Measurements from ENCODE around the gene ERC2. TPM values are rescaled to one million over a fixed set of nuclear protein-coding genes. Genes with fewer than 3 reads are reported as not detected.

The ERC2 gene
- total RNA-seq, 1 donor from 2014 or later: 1.5 TPM

DNA sequence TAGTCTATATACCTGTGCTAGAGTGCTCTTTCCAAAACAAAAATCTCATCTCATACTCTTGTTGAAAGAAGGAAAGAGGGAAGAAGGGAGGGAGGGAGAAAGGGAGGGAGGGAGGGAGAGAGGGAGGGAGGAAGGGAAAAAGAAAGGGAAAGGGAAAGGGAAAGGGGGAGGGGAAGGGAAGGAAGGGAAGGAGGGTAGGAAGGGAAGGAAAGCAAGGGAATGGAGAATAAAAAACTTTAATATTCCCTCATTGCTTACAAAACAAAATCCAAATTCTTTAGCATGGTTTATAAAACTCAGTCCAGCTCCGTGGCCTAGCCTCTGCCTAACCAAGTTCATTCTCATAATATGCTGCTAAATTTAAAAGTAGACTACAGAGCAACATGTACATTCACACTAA lies 104.5 kb downstream of the ERC2 start:
- ATAC-seq (no peak), DNase-seq (no peak)
- H3K4me1 ChIP-seq: no peaks in the 10 kb centered on the region
- no peaks in the 10 kb centered on the region for H3K27me3 ChIP-seq (ENCODE audit: low read depth)
- H3K27ac ChIP-seq: no peak overlapping the region
- TF ChIP-seq, protein P1, sequence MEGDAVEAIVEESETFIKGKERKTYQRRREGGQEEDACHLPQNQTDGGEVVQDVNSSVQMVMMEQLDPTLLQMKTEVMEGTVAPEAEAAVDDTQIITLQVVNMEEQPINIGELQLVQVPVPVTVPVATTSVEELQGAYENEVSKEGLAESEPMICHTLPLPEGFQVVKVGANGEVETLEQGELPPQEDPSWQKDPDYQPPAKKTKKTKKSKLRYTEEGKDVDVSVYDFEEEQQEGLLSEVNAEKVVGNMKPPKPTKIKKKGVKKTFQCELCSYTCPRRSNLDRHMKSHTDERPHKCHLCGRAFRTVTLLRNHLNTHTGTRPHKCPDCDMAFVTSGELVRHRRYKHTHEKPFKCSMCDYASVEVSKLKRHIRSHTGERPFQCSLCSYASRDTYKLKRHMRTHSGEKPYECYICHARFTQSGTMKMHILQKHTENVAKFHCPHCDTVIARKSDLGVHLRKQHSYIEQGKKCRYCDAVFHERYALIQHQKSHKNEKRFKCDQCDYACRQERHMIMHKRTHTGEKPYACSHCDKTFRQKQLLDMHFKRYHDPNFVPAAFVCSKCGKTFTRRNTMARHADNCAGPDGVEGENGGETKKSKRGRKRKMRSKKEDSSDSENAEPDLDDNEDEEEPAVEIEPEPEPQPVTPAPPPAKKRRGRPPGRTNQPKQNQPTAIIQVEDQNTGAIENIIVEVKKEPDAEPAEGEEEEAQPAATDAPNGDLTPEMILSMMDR (IDR thresholded peaks at IDR 0.05): no peak
- no peak overlapping the region for H3K4me3 ChIP-seq
- H3K36me3 ChIP-seq: no peaks in the 10 kb centered on the region
- intact Hi-C loops (cut with DNase I): no loop called here
- H3K9me3 ChIP-seq: no peaks in the 10 kb centered on the region

DNA sequence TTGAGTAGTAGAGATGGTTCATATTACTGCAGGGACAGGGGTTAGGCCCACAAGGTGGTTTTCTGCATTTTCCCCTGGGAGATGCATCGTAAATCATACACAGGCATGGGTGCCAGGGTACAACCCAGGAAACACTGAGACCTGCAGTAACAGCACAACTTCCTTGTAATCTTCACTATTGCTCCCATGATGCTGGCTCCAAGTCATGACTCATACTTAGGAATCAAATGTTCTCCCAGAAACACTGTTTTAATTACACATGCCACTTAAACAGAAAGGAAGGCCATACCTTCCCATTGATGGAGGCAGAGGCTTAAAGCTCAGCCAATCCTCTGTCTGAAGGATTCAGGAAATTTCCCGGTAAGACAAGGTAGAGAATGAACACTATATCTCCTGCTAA lies 106.5 kb downstream of the ERC2 start:
- no peaks in the 10 kb centered on the region for H3K4me1 ChIP-seq
- TF ChIP-seq, protein P1 (IDR thresholded peaks at IDR 0.05): no peak

DNA sequence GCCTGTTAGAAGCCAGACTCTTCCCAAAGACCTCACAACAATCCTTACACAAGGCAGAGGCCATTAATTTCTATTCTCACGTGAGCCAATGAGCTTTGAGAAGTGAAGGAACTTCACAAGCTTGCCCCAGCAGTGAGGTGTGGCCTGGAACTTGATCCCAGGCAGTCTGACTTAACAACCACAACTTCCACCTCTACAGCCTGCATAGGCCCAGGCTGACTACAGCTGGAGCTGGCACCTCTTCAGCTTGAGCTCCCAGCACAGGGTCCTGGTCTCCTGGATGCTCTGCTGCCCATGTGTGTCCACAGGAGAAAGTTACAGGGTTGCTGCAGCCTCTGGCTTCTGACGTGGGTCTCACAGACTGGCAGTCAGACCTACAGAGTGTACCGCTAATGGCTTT lies 111.0 kb downstream of the ERC2 start:
- intact Hi-C loops (cut with DNase I): no loop called here
- DNase-seq: no peak

More for the DNA sequence above, 106.5 kb downstream of the ERC2 start:
- Histone ChIP-seq H3K4me3 (no peak overlapping the region), H3K27ac (no peak overlapping the region), H3K36me3 (no peaks in the 10 kb centered on the region), H3K27me3 (ENCODE audit: low read depth) (no peaks in the 10 kb centered on the region), H3K9me3 (no peaks in the 10 kb centered on the region)
- intact Hi-C loops (cut with DNase I): no loop called here
- ATAC-seq: no peak
- no peak for DNase-seq

DNA sequence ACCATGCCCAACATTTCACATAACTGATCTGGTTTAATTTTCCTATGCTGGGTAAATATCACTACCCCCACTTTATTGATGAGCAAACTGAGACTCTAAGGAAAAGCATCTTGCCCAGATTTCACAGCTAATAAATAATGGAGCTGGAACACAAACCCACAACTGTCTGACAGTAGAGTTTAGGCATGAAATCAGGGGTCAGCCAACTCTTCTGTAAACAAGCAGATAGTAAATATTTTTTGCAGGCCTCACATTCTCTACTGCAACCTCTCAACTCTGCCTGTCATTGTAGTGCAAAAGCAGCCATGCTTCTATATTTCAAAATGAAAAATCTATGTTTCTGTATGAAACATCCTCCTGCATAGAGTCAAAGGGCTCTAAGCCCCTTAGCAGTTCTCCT lies 111.5 kb downstream of the ERC2 start:
- no peak for ATAC-seq
- Histone ChIP-seq H3K27ac (no peak overlapping the region), H3K36me3 (no peaks in the 10 kb centered on the region), H3K4me3 (no peak overlapping the region), H3K9me3 (no peaks in the 10 kb centered on the region), H3K27me3 (ENCODE audit: low read depth) (no peaks in the 10 kb centered on the region), H3K4me1 (no peaks in the 10 kb centered on the region)
- intact Hi-C loops (cut with DNase I): no loop called here
- TF ChIP-seq, protein P1 (IDR thresholded peaks at IDR 0.05): no peak
- DNase-seq: no peak

More for the DNA sequence above, 111.0 kb downstream of the ERC2 start:
- Histone ChIP-seq H3K27ac (no peak overlapping the region), H3K27me3 (ENCODE audit: low read depth) (no peaks in the 10 kb centered on the region), H3K36me3 (no peaks in the 10 kb centered on the region), H3K4me3 (no peak overlapping the region), H3K9me3 (no peaks in the 10 kb centered on the region), H3K4me1 (no peaks in the 10 kb centered on the region)
- ATAC-seq: no peak
- TF ChIP-seq, protein P1 (IDR thresholded peaks at IDR 0.05): no peak

DNA sequence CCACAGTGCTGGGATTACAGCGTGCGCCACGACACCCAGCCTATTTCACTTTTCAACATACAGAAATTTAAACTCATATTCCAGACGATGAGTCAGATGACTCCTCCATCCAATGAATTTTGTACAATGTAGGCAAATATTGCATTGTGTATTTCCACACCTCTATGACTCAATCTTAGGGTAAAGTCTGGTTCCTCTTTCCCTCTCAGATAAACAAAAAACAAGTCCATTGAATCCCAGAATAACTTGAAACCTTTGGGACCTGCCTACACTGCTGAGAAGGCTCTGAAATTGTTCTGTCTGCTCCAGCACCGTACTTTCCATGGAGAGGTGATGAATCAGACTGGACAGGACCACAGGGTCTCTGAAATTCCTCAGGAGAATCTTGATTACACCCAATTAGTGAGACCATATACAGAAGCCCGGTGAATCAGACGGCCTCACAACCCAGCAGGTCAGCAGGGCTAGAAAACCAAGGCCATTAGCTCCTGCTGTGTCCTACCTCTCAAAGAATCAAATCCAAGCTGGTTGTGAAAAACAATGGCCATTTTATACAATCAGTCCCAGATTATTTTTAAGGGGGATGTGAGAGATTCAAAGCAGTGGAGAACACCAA lies 112.6 kb downstream of the ERC2 start:
- DNase-seq (no peak), ATAC-seq (no peak)
- H3K27ac ChIP-seq: no peak overlapping the region
- TF ChIP-seq, protein P1 (IDR thresholded peaks at IDR 0.05): no peak
- H3K27me3 ChIP-seq (ENCODE audit: low read depth): no peaks in the 10 kb centered on the region
- intact Hi-C loops (cut with DNase I): no loop called here
- H3K9me3 ChIP-seq: no peaks in the 10 kb centered on the region
- no peaks in the 10 kb centered on the region for H3K36me3 ChIP-seq
- H3K4me1 ChIP-seq: no peaks in the 10 kb centered on the region
- no peak overlapping the region for H3K4me3 ChIP-seq

Measured in lower lobe of right lung (tissue), 2 donors.